DND-41 (cell line): Measurements from ENCODE around the gene MIEF1.

Source experiments
- ATAC-seq: fragments of 200-7000 bp; cut with Tn5 transposase; 3 replicates; pipeline ENCODE4 v1.9.1; 2021; ENCODE audit warnings: low read depth; ENCODE audit not compliant: insufficient read depth
- DNase-seq: peaks from one replicate; pipeline ENCODE4 v3.0.0-alpha.2; 2020
- H2AFZ ChIP-seq: 2 replicates; pipeline ENCODE4 v1.6.0; 2012; ENCODE audit warnings: low read depth, low read length
- H3K27ac ChIP-seq: 2 replicates; pipeline ENCODE4 v1.5.1; 2012; ENCODE audit warnings: low read length, inconsistent platforms
- H3K27me3 ChIP-seq: fragments of 200-600 bp; sonication (generic); 2 replicates; pipeline ENCODE4 v1.6.0; 2012; ENCODE audit warnings: low read length, mild to moderate bottlenecking, inconsistent platforms; ENCODE audit not compliant: insufficient read depth, poor library complexity
- H3K36me3 ChIP-seq: 2 replicates; pipeline ENCODE4 v1.5.1; 2012; ENCODE audit warnings: low read length, inconsistent platforms; ENCODE audit not compliant: insufficient read depth
- H3K4me1 ChIP-seq: 2 replicates; pipeline ENCODE4 v1.5.1; 2012; ENCODE audit warnings: mild to moderate bottlenecking, low read length; ENCODE audit not compliant: insufficient read depth
- H3K4me2 ChIP-seq: 2 replicates; pipeline ENCODE4 v1.6.0; 2012; ENCODE audit warnings: mild to moderate bottlenecking, moderate library complexity, low read length, inconsistent platforms; ENCODE audit not compliant: insufficient read depth
- H3K4me3 ChIP-seq, 2 experiments: fragments of 200-600 bp in 1 of 2; shearing (Covaris generic) in 1 of 2; 2 replicates each; pipeline ENCODE4 v1.5.1; 2012 to 2016; ENCODE audit warnings: inconsistent platforms in 2 of 2, low read length in 2 of 2, mild to moderate bottlenecking in 2 of 2, low read depth in 1 of 2, moderate library complexity in 1 of 2
- H3K79me2 ChIP-seq: 2 replicates; pipeline ENCODE4 v1.6.0; 2012; ENCODE audit warnings: low read length, inconsistent platforms; ENCODE audit not compliant: insufficient read depth
- H3K9ac ChIP-seq: 2 replicates; pipeline ENCODE4 v1.6.0; 2012; ENCODE audit warnings: low read depth, mild to moderate bottlenecking, inconsistent platforms, low read length, moderate library complexity
- H3K9me3 ChIP-seq: 2 replicates; pipeline ENCODE4 v1.5.1; 2012; ENCODE audit warnings: low read length, moderate library complexity, mild to moderate bottlenecking, inconsistent platforms; ENCODE audit not compliant: insufficient read depth, severe bottlenecking
- H4K20me1 ChIP-seq: 2 replicates; pipeline ENCODE4 v1.6.0; 2012; ENCODE audit warnings: low read length; ENCODE audit not compliant: insufficient read depth
- EZH2 ChIP-seq: IDR thresholded peaks from 3 replicates; pipeline ENCODE4 v1.6.1; 2012; ENCODE audit warnings: borderline replicate concordance, low read depth, mild to moderate bottlenecking, moderate library complexity, low read length, inconsistent platforms; ENCODE audit not compliant: severe bottlenecking
- TF ChIP-seq, protein P1 (sequence below): IDR thresholded peaks from 2 replicates; pipeline ENCODE4 v1.5.1; 2012; ENCODE audit warnings: borderline replicate concordance, low read length, moderate library complexity, mild to moderate bottlenecking; ENCODE audit not compliant: poor library complexity, severe bottlenecking; ENCODE audit errors: extremely low read depth

The MIEF1 gene

DNA sequence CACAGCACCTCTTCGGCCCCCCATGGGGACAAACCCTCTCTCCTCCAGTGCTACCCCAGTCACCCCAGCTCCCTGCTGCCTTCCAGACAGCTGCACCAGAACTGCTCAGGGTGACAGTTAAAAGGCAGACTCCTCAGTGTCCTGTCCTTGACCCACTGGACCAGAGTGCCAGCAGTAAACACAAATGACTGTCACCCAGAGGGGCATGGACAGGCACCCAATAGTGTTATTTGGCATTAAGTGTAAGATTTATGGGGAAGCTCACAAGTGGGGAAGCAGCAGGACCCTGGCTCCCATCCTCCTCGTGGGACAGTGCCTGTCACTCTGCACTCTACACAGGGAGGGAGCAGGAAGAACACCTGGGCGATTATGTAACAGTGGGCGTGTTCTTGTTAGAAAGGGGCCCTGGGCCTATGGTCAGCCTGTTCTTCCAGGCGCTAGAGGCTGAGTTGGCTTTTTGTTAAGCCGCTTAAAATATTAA lies 25.4 kb downstream of the MIEF1 start:
- Histone ChIP-seq H3K79me2 (peaks cover 81% of the 10 kb centered on the region), H2AFZ (no peak overlapping the region), H4K20me1 (peaks cover 68% of the 10 kb centered on the region), H3K4me1 (peaks cover 60% of the 10 kb centered on the region), H3K9ac (no peak overlapping the region), H3K36me3 (peaks cover 72% of the 10 kb centered on the region), H3K4me3 (no peak overlapping the region), H3K27ac (no peak overlapping the region), H3K9me3 (no peaks in the 10 kb centered on the region), H3K4me2 (no peak overlapping the region), H3K27me3 (no peaks in the 10 kb centered on the region)
- TF ChIP-seq EZH2: no peak
- TF ChIP-seq, protein P1, sequence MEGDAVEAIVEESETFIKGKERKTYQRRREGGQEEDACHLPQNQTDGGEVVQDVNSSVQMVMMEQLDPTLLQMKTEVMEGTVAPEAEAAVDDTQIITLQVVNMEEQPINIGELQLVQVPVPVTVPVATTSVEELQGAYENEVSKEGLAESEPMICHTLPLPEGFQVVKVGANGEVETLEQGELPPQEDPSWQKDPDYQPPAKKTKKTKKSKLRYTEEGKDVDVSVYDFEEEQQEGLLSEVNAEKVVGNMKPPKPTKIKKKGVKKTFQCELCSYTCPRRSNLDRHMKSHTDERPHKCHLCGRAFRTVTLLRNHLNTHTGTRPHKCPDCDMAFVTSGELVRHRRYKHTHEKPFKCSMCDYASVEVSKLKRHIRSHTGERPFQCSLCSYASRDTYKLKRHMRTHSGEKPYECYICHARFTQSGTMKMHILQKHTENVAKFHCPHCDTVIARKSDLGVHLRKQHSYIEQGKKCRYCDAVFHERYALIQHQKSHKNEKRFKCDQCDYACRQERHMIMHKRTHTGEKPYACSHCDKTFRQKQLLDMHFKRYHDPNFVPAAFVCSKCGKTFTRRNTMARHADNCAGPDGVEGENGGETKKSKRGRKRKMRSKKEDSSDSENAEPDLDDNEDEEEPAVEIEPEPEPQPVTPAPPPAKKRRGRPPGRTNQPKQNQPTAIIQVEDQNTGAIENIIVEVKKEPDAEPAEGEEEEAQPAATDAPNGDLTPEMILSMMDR: no peak
- no peak for DNase-seq
- no peak for ATAC-seq

DNA sequence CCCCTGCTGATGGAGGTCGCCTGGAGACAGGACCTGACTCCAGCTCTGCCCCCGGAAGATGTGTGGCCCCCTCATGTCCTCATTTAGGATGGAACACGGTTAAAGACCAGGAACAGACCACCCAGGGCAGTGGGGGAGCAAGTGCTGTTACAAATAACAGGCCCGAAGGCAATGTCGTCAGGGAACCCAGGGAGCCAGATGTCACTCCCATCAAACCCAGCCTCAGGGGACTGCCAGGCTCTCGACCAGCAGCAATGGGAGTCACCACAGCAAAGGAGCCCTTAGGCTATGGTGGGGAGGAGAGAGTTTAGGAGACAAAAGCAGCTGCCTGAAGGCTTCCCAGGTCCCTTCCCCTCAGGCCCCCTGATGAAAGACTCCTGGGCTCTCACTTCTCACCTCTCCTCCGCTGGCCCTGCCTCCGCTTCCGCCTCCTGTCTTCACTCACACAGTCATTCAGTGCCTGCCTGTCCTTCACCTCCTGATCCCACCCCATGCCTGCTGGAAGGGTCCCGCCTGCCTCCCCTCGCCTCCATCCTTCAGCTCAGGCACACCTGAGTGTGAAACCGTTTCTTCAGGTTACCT lies 26.1 kb downstream of the MIEF1 start:
- Histone ChIP-seq H3K4me2 (peak overlapping the region; percentile 86), H3K27ac (peak overlapping the region; percentile 77), H3K9ac (peak overlapping the region; percentile 49), H3K79me2 (peaks cover 75% of the 10 kb centered on the region), H3K4me3 (no peak overlapping the region; a peak in 1 of 4 replicates), H3K36me3 (peaks cover 66% of the 10 kb centered on the region), H2AFZ (no peak overlapping the region), H3K27me3 (no peaks in the 10 kb centered on the region), H4K20me1 (peaks cover 61% of the 10 kb centered on the region), H3K4me1 (peaks cover 56% of the 10 kb centered on the region), H3K9me3 (no peaks in the 10 kb centered on the region)
- no peak for DNase-seq
- ATAC-seq: no peak
- no peak for TF ChIP-seq EZH2
- TF ChIP-seq, protein P1: no peak

DNA sequence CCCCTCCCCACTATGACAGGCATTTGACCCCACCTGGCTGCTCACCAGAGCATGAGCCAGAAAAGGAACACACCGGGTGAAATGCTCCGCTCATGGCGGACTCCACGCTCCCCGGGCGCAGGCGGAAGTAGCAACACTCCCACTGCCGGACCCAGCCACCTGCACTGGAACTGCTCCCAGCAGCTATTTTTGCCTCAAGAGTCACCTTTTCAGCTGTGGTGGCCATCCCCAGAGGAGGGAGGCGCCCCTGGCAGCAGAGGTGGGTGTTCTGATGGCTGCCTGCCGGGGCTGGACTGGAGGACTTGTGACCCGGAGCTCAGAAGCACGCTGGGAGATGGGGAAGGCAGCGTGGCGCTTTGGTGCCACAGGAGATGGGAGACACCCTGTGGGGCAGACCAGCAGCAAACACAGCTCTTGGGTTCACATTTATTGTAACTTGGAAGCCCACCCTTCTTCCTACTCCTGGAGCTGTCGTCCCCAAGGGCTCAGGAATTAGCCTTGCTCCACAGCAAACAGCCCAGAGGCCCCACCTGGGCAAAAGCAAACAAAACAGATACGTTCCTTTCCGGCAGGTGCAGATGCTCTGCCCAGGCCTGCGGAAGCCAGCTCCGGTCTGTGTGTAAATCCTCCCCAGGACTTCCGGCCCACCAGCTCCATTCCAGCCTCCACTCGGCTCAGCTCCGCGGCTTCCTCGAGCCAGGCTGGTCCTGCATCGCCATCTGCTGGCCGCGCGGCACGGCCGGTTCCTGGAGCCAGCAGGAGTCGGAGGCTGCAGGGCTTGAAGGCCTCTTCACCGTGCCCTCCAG lies 26.8 kb downstream of the MIEF1 start:
- Histone ChIP-seq H3K4me2 (peak overlapping the region; percentile 86), H3K9me3 (no peaks in the 10 kb centered on the region), H3K9ac (peak overlapping the region; percentile 49), H2AFZ (no peak overlapping the region), H3K4me1 (peaks cover 60% of the 10 kb centered on the region), H3K36me3 (peaks cover 61% of the 10 kb centered on the region), H3K4me3 (peak overlapping the region in 1 of 2 experiments; percentile 53; a peak in 2 of 4 replicates), H4K20me1 (peaks cover 58% of the 10 kb centered on the region), H3K27ac (peak overlapping the region; percentile 77), H3K27me3 (no peaks in the 10 kb centered on the region), H3K79me2 (peaks cover 71% of the 10 kb centered on the region)
- ATAC-seq (peak; percentile 48), DNase-seq (peak; percentile 91)
- TF ChIP-seq EZH2: no peak
- TF ChIP-seq, protein P1: peak; percentile 99
